ENCODE measurements around the gene DUS2. TPM values are rescaled to one million over a fixed set of nuclear protein-coding genes. Genes with fewer than 3 reads are reported as not detected.

Gene DUS2
- total RNA-seq, 1 experiment from 2014 or later, result 19.9 TPM

DNA sequence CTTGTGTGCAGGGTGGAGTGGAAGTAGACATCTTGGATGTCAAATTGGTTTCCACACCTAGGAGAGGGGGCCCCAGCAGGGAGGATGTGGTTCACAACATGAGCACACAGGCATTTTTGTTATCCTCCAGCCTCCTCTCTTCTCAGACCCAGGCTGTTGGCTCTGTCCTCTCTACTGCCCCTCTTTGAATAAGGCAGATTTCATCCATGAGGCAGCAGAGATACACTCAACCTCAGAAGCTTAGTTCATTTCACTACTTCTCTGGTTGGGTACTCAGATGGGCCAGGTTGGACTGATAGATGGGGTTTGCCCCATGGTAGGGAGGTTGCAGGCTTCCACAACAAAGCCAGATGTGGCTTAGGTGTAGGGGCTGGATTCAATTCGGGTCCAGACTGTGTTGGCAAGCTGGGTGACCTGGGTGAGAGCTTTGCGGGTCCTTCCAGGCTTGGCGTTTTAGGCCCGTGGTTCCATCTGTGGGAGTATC is 39.9 kb downstream of the DUS2 start:
- ATAC-seq (no peak), DNase-seq (no peak)
- H3K36me3 ChIP-seq (ENCODE audit: low read depth, low read length), result no peaks in the 10 kb centered on the region
- no peaks in the 10 kb centered on the region for H3K79me2 ChIP-seq (ENCODE audit: low read length)
- no peaks in the 10 kb centered on the region for H3F3A ChIP-seq (ENCODE audit: low read length, unreplicated experiment)
- ChIA-PET POLR2A (ENCODE audit: unreplicated experiment) (no interaction called here), CTCF (no interaction called here)
- H3K27me3 ChIP-seq (ENCODE audit: low read length), result no peaks in the 10 kb centered on the region
- TF ChIP-seq EZH2phosphoT487 (IDR thresholded peaks at IDR 0.05; ENCODE audit: borderline replicate concordance, low read length) (no peak), EZH2 (IDR thresholded peaks at IDR 0.05; ENCODE audit: low read length, unreplicated experiment) (no peak)
- TF ChIP-seq, protein P1, sequence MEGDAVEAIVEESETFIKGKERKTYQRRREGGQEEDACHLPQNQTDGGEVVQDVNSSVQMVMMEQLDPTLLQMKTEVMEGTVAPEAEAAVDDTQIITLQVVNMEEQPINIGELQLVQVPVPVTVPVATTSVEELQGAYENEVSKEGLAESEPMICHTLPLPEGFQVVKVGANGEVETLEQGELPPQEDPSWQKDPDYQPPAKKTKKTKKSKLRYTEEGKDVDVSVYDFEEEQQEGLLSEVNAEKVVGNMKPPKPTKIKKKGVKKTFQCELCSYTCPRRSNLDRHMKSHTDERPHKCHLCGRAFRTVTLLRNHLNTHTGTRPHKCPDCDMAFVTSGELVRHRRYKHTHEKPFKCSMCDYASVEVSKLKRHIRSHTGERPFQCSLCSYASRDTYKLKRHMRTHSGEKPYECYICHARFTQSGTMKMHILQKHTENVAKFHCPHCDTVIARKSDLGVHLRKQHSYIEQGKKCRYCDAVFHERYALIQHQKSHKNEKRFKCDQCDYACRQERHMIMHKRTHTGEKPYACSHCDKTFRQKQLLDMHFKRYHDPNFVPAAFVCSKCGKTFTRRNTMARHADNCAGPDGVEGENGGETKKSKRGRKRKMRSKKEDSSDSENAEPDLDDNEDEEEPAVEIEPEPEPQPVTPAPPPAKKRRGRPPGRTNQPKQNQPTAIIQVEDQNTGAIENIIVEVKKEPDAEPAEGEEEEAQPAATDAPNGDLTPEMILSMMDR (conservative IDR thresholded peaks at IDR 0.05; ENCODE audit: low read depth, low read length), result no peak
- BruUV-seq (replicated peaks), result no TSS peak
- intact Hi-C loops (cut with micrococcal nuclease), result no loop called here
- H3K4me2 ChIP-seq (ENCODE audit: low read length), result no peak overlapping the region
- no peaks in the 10 kb centered on the region for H3K9me3 ChIP-seq (ENCODE audit: low read length)
- H3K27ac ChIP-seq (ENCODE audit: low read length), result no peak overlapping the region
- no peaks in the 10 kb centered on the region for H3K9me2 ChIP-seq (replicated peaks; ENCODE audit: low read length)
- no peaks in the 10 kb centered on the region for H4K20me1 ChIP-seq (ENCODE audit: low read length)
- H2AFZ ChIP-seq (ENCODE audit: low read length), result no peak overlapping the region
- no peak overlapping the region for H3K4me3 ChIP-seq (ENCODE audit: low read length)
- H3K4me1 ChIP-seq (ENCODE audit: insufficient read depth, low read length), result no peaks in the 10 kb centered on the region
- H3K9ac ChIP-seq (ENCODE audit: low read length), result no peak overlapping the region

- no peaks in the 10 kb centered on the region for H3K27me3 ChIP-seq (ENCODE audit: low read length)
- TF ChIP-seq, protein P1 (conservative IDR thresholded peaks at IDR 0.05; ENCODE audit: low read depth, low read length), result peak; percentile 71
- TF ChIP-seq EZH2phosphoT487 (IDR thresholded peaks at IDR 0.05; ENCODE audit: borderline replicate concordance, low read length), result no peak
- no peak overlapping the region for H3K27ac ChIP-seq (ENCODE audit: low read length)
- ATAC-seq (peak; percentile 88), DNase-seq (peak; percentile 63)
- H3K9me2 ChIP-seq (replicated peaks; ENCODE audit: low read length), result no peaks in the 10 kb centered on the region
- no peaks in the 10 kb centered on the region for H3K36me3 ChIP-seq (ENCODE audit: low read depth, low read length)
- no peak overlapping the region for H3K4me3 ChIP-seq (ENCODE audit: low read length)
- H3K4me2 ChIP-seq (ENCODE audit: low read length), result no peak overlapping the region
- CTCF ChIA-PET, result interaction anchor here (0.6 kb wide), 1 partner anchor 550 kb away, joined by 7 read pairs; no protein-coding TSS in a partner anchor
- no peak overlapping the region for H3K9ac ChIP-seq (ENCODE audit: low read length)
- POLR2A ChIA-PET (ENCODE audit: unreplicated experiment), result interaction anchor here (0.5 kb wide), 1 partner anchor 17 kb away, joined by 7 read pairs; no protein-coding TSS in a partner anchor
- H3F3A ChIP-seq (ENCODE audit: low read length, unreplicated experiment), result no peaks in the 10 kb centered on the region
- no TSS peak for BruUV-seq (replicated peaks)
- no peaks in the 10 kb centered on the region for H3K9me3 ChIP-seq (ENCODE audit: low read length)
- no peaks in the 10 kb centered on the region for H4K20me1 ChIP-seq (ENCODE audit: low read length)
- H2AFZ ChIP-seq (ENCODE audit: low read length), result no peak overlapping the region
- H3K79me2 ChIP-seq (ENCODE audit: low read length), result no peaks in the 10 kb centered on the region
- intact Hi-C loops (cut with micrococcal nuclease), result no loop called here
- H3K4me1 ChIP-seq (ENCODE audit: insufficient read depth, low read length), result no peaks in the 10 kb centered on the region
Observed at GRCh38 chr16:68064791-68065365, 41.8 kb downstream of the DUS2 start.

DNA sequence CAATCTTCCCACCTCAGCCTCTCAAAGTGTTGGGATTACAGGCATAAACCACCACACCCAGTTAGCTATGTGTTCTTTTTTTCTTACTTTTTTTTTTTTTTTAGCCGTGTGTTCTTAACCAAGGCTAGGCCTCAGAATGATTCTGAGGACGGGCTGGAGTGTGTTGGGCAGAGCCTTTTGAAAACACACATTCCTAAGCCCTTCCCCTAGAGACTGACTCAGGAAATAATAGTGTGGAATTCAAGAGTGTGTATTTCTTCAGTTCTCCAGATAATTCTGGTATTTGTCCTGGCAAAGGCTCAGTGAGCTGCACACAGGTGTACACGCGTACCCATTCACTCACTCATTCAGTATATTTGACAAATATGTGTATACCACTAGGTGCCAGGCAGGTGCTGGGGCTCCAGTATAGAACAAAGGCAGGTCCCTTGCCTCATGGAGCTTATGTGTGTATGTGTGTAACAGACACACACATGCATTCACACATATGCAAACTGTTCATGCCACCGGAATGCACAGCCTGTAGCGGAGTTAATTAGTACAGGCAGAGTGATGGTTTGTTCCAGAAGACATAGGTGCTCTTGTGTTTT is 42.7 kb downstream of the DUS2 start:
- ChIA-PET POLR2A (ENCODE audit: unreplicated experiment) (no interaction called here), CTCF (interaction anchor here (0.6 kb wide), 1 partner anchor 551 kb away, joined by 7 read pairs; no protein-coding TSS in a partner anchor)
- H3K27me3 ChIP-seq (ENCODE audit: low read length), result no peaks in the 10 kb centered on the region
- BruUV-seq (replicated peaks), result no TSS peak
- DNase-seq, result no peak
- H3K4me1 ChIP-seq (ENCODE audit: insufficient read depth, low read length), result no peaks in the 10 kb centered on the region
- H3F3A ChIP-seq (ENCODE audit: low read length, unreplicated experiment), result no peaks in the 10 kb centered on the region
- H2AFZ ChIP-seq (ENCODE audit: low read length), result no peak overlapping the region
- H3K4me3 ChIP-seq (ENCODE audit: low read length), result no peak overlapping the region
- no peak for ATAC-seq
- H3K4me2 ChIP-seq (ENCODE audit: low read length), result no peak overlapping the region
- no peaks in the 10 kb centered on the region for H3K79me2 ChIP-seq (ENCODE audit: low read length)
- TF ChIP-seq, protein P1 (conservative IDR thresholded peaks at IDR 0.05; ENCODE audit: low read depth, low read length), result no peak
- TF ChIP-seq EZH2 (IDR thresholded peaks at IDR 0.05; ENCODE audit: low read length, unreplicated experiment) (no peak), EZH2phosphoT487 (IDR thresholded peaks at IDR 0.05; ENCODE audit: borderline replicate concordance, low read length) (no peak)
- no peaks in the 10 kb centered on the region for H3K9me3 ChIP-seq (ENCODE audit: low read length)
- no peak overlapping the region for H3K27ac ChIP-seq (ENCODE audit: low read length)
- intact Hi-C loops (cut with micrococcal nuclease), result no loop called here
- H3K36me3 ChIP-seq (ENCODE audit: low read depth, low read length), result no peaks in the 10 kb centered on the region
- H3K9me2 ChIP-seq (replicated peaks; ENCODE audit: low read length), result no peaks in the 10 kb centered on the region
- no peaks in the 10 kb centered on the region for H4K20me1 ChIP-seq (ENCODE audit: low read length)
- H3K9ac ChIP-seq (ENCODE audit: low read length), result no peak overlapping the region
